ENCODE measurements around the gene SHROOM4.

GRCh38 chrX:50765986-50766385, 48.0 kb downstream of the SHROOM4 start:
- TF ChIP-seq, protein P1, sequence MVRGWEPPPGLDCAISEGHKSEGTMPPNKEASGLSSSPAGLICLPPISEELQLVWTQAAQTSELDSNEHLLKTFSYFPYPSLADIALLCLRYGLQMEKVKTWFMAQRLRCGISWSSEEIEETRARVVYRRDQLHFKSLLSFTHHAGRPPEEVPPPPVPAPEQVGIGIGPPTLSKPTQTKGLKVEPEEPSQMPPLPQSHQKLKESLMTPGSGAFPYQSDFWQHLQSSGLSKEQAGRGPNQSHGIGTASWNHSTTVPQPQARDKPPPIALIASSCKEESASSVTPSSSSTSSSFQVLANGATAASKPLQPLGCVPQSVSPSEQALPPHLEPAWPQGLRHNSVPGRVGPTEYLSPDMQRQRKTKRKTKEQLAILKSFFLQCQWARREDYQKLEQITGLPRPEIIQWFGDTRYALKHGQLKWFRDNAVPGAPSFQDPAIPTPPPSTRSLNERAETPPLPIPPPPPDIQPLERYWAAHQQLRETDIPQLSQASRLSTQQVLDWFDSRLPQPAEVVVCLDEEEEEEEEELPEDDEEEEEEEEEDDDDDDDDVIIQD (CRISPR knock-in tag; IDR thresholded peaks at IDR 0.05) = no peak
- TF ChIP-seq RBM22 (IDR thresholded peaks at IDR 0.05; ENCODE audit: low read depth, low read length, poor library complexity, severe bottlenecking) (no peak), PML (IDR thresholded peaks at IDR 0.05; ENCODE audit: low read length) (no peak), ZFP36 (IDR thresholded peaks at IDR 0.05; ENCODE audit: low read depth, low read length, partially characterized antibody) (no peak), ILK (tag; IDR thresholded peaks at IDR 0.05; ENCODE audit: borderline replicate concordance, low read depth) (no peak), RCOR1 (IDR thresholded peaks at IDR 0.05; ENCODE audit: borderline replicate concordance in 1 of 2, low read depth in 2 of 2, low read length in 2 of 2) (no peak), EP300 (IDR thresholded peaks at IDR 0.05; ENCODE audit: low read length) (no peak), ATF1 (CRISPR knock-in tag; IDR thresholded peaks at IDR 0.05) (no peak), ATF1 (tag; IDR thresholded peaks at IDR 0.05) (no peak), CEBPZ (IDR thresholded peaks at IDR 0.05; ENCODE audit: borderline replicate concordance, low read depth, low read length) (no peak)

Data from K562 (cell line).